GM23338 (cell line): ENCODE data around the gene GJA1.

ENCODE experiments used
- CREB1 ChIP-seq: fragments of 250-450 bp; sonication (Bioruptor Pico); IDR thresholded peaks from 2 replicates; pipeline ENCODE4 v1.5.0; 2020; ENCODE audit warnings: low read depth, mild to moderate bottlenecking, moderate library complexity
- CTCF ChIP-seq, 2 experiments: fragments of 200-600 bp in 1 of 2; sonication (generic) in 1 of 2; conservative IDR thresholded peaks; 2 replicates each; pipeline versions ENCODE4 v1.5.1 to v1.6.1; 2016 to 2017; ENCODE audit warnings: antibody characterized with exemption in 2 of 2, low read depth in 2 of 2, mild to moderate bottlenecking in 2 of 2, moderate library complexity in 1 of 2
- EZH2 ChIP-seq: fragments of 200-600 bp; sonication (generic); IDR thresholded peaks from one replicate; pipeline ENCODE4 v1.8.0; 2017; ENCODE audit warnings: antibody characterized with exemption, mild to moderate bottlenecking, low read depth; ENCODE audit not compliant: unreplicated experiment
- EZH2phosphoT487 ChIP-seq: fragments of 200-600 bp; sonication (generic); IDR thresholded peaks from one replicate; pipeline ENCODE4 v1.8.1; 2018; ENCODE audit warnings: antibody characterized with exemption; ENCODE audit not compliant: unreplicated experiment
- JUNB ChIP-seq: IDR thresholded peaks from one replicate; pipeline ENCODE4 v1.6.1; 2016; ENCODE audit warnings: antibody characterized with exemption; ENCODE audit not compliant: unreplicated experiment
- POLR2AphosphoS5 ChIP-seq: IDR thresholded peaks from 2 replicates; pipeline ENCODE4 v1.6.1; 2016; ENCODE audit warnings: antibody characterized with exemption, low read depth
- REST ChIP-seq: IDR thresholded peaks from one replicate; pipeline ENCODE4 v1.6.1; 2018; ENCODE audit warnings: antibody characterized with exemption; ENCODE audit not compliant: unreplicated experiment
- STAT1 ChIP-seq: IDR thresholded peaks from one replicate; pipeline ENCODE4 v1.6.1; 2016; ENCODE audit warnings: antibody characterized with exemption; ENCODE audit not compliant: unreplicated experiment
- ZNF114 ChIP-seq: fragments of 250-450 bp; sonication (Bioruptor Pico); IDR thresholded peaks from 2 replicates; pipeline ENCODE4 v1.5.0; 2020; ENCODE audit warnings: mild to moderate bottlenecking, moderate library complexity
- TF ChIP-seq, protein P1 (sequence below): IDR thresholded peaks from 2 replicates; pipeline ENCODE4 v1.6.1; 2016; ENCODE audit warnings: antibody characterized with exemption

DNA sequence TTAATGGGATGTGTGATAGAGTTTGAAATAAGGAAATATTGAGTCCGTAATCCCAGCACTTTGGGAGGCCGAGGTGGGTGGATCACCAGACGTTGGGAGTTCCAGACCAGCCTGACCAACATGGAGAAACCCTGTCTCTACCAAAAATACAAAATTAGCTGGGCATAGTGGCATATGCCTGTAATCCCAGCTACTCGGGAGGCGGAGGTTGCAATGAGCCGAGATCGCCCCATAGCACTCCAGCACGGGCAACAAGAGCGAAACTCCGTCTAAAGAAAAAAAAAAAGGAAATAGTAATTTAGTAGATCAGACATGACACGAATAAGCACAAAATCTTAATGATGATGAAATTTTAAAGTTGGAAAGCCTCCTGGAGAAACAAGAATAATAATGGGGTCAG is 14.8 kb downstream of the GJA1 start:
- TF ChIP-seq CREB1 (CRISPR knock-in tag) (no peak), CTCF (conservative IDR thresholded peaks at IDR 0.05; ENCODE audit: low read depth in 2 of 2) (no peak), EZH2phosphoT487 (no peak), JUNB (no peak), REST (no peak), EZH2 (no peak), POLR2AphosphoS5 (no peak; the same call in 1 of the 2 replicates), STAT1 (no peak), ZNF114 (CRISPR knock-in tag) (no peak)
- TF ChIP-seq, protein P1, sequence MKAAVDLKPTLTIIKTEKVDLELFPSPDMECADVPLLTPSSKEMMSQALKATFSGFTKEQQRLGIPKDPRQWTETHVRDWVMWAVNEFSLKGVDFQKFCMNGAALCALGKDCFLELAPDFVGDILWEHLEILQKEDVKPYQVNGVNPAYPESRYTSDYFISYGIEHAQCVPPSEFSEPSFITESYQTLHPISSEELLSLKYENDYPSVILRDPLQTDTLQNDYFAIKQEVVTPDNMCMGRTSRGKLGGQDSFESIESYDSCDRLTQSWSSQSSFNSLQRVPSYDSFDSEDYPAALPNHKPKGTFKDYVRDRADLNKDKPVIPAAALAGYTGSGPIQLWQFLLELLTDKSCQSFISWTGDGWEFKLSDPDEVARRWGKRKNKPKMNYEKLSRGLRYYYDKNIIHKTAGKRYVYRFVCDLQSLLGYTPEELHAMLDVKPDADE = no peak
